C4-2B (cell line): Measurements from ENCODE around the gene CSAD.

ENCODE experiments used
- ZFX ChIP-seq: fragments of 450-650 bp; IDR thresholded peaks from 2 replicates; pipeline ENCODE4 v1.6.1; 2017
- TF ChIP-seq, protein P1 (sequence below): fragments of 450-650 bp; conservative IDR thresholded peaks from 2 replicates; pipeline ENCODE4 v1.5.1; 2017; ENCODE audit warnings: mild to moderate bottlenecking

DNA sequence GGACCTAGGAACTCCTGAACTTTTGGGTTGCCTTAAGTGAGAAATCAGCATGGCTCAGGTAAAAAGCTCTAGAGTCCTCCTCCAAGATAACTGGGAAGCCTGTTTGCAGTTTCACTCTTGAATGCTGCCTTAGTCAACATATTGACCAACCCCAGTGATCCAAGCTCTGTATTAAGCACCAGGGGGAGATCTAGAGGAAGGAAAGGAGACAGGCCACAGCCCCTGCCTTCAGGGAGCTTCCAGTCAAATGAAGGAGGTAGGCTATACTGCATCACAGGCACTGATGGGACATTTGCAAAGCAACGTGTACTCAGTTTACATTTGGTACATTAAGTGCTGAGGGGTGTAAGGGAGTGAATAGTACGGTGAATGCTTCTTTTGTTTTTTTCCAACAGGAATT is 1.2 kb upstream of the CSAD start:
- TF ChIP-seq, protein P1, sequence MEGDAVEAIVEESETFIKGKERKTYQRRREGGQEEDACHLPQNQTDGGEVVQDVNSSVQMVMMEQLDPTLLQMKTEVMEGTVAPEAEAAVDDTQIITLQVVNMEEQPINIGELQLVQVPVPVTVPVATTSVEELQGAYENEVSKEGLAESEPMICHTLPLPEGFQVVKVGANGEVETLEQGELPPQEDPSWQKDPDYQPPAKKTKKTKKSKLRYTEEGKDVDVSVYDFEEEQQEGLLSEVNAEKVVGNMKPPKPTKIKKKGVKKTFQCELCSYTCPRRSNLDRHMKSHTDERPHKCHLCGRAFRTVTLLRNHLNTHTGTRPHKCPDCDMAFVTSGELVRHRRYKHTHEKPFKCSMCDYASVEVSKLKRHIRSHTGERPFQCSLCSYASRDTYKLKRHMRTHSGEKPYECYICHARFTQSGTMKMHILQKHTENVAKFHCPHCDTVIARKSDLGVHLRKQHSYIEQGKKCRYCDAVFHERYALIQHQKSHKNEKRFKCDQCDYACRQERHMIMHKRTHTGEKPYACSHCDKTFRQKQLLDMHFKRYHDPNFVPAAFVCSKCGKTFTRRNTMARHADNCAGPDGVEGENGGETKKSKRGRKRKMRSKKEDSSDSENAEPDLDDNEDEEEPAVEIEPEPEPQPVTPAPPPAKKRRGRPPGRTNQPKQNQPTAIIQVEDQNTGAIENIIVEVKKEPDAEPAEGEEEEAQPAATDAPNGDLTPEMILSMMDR: no peak
- no peak for TF ChIP-seq ZFX
